GM12865 (cell line): ENCODE results near the gene ZNF48.

Experiments used
- DNase-seq: peaks from one replicate; pipeline ENCODE4 v3.0.0; 2010; ENCODE audit warnings: low read depth
- H3K4me3 ChIP-seq: 2 replicates; pipeline ENCODE4 v1.5.1; 2011; ENCODE audit warnings: mild to moderate bottlenecking, low read depth, low read length, control low read depth
- TF ChIP-seq, protein P1 (sequence below): IDR thresholded peaks from 2 replicates; pipeline ENCODE4 v1.5.1; 2011; ENCODE audit warnings: low read length, control low read depth, low read depth, inconsistent platforms; ENCODE audit not compliant: insufficient read depth; ENCODE audit errors: missing control alignments

The ZNF48 gene

DNA sequence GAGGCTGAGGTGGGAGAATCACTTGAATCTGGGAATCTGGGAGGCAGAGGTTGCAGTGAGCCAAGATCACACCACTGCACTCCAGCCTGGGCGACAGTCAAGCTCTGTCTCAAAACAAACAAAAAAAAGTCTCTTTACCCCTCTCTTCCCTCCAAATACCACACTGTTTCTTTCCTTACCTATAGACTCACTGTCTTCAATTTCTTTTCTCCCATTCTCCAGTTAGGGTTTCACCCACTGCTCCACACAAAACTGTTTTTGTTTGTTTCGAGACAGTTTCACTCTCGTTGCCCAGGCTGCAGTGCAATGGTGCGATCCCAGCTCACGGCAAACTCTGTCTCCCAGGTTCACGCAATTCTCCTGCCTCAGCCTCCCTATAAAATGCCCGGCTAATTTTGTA is 34.0 kb upstream of the ZNF48 start:
- no peak for DNase-seq
- TF ChIP-seq, protein P1, sequence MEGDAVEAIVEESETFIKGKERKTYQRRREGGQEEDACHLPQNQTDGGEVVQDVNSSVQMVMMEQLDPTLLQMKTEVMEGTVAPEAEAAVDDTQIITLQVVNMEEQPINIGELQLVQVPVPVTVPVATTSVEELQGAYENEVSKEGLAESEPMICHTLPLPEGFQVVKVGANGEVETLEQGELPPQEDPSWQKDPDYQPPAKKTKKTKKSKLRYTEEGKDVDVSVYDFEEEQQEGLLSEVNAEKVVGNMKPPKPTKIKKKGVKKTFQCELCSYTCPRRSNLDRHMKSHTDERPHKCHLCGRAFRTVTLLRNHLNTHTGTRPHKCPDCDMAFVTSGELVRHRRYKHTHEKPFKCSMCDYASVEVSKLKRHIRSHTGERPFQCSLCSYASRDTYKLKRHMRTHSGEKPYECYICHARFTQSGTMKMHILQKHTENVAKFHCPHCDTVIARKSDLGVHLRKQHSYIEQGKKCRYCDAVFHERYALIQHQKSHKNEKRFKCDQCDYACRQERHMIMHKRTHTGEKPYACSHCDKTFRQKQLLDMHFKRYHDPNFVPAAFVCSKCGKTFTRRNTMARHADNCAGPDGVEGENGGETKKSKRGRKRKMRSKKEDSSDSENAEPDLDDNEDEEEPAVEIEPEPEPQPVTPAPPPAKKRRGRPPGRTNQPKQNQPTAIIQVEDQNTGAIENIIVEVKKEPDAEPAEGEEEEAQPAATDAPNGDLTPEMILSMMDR = no peak
- no peak overlapping the region for H3K4me3 ChIP-seq

DNA sequence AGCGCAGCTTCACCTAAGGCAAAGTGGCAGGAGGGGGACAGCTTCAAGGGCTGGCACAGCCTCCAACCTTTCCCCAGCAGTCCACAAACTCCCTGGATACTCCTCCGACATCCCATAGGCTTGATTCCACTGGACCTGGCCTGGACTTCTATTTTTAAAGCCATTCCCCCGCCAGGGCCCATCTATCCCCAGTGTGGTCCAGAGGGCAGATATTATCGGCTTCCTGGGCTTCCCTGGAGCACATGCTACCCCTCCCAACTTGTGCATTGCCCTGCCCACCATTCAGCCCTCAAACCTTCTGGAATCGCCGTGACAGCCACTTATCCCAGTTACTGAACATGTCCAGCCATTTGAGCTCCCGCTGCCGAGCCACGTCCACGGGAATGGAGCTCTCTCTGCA is 30.0 kb upstream of the ZNF48 start:
- TF ChIP-seq, protein P1 = no peak
- H3K4me3 ChIP-seq = no peak overlapping the region

DNA sequence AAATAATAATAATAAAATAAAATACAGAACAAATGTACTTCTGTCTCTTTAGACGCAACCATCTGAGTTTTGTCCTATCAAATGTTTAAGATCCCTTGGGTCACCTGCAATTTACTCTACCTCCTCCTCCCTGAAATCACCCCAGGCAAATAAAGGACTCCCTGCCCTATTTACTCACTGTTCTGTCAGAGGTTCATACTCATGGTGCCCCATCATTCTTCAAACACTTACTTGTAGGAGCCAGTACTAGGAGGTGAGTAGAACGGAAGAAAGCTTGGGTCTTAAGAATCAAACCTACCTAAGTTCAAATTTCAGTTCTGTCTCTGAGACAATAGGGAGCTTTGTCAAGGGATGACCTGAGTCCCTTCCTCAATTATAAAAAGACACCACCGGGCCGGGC is 28.7 kb upstream of the ZNF48 start:
- DNase-seq = no peak
- TF ChIP-seq, protein P1 = no peak
- H3K4me3 ChIP-seq = no peak overlapping the region

More for the DNA sequence above, 30.0 kb upstream of the ZNF48 start:
- no peak for DNase-seq

DNA sequence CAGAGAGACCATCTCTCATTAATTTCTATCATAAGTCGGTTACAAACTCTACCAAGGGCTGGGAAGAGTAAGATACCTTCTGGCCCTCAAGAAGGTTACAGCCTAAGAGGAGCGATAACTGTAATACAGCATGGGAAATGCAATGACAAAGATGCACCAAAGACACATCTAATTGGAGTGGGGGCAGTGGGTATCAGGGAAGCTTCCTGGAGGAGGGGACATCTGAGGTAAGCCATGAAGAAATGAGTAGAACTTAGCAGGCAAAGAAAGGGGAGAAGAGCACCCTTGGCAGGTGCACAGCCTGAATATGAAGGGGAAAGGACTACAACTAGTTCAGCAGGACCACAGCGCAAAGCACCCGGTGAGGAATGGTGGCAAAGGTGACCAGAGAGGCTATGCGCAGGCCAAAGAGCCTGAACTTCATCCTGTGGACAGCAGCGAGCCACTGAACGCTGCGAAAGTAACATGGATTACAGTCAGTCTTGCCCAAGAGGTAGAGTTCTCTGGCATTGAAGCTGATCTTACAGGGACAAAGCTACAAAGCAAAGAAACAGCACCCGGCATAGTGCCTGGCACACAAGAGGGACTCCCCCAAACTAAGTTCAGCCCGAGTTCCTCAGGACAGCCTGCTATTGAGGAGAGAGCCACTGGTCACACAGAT is 27.7 kb upstream of the ZNF48 start:
- TF ChIP-seq, protein P1 = no peak
- H3K4me3 ChIP-seq = peak overlapping the region; percentile 92
- no peak for DNase-seq

DNA sequence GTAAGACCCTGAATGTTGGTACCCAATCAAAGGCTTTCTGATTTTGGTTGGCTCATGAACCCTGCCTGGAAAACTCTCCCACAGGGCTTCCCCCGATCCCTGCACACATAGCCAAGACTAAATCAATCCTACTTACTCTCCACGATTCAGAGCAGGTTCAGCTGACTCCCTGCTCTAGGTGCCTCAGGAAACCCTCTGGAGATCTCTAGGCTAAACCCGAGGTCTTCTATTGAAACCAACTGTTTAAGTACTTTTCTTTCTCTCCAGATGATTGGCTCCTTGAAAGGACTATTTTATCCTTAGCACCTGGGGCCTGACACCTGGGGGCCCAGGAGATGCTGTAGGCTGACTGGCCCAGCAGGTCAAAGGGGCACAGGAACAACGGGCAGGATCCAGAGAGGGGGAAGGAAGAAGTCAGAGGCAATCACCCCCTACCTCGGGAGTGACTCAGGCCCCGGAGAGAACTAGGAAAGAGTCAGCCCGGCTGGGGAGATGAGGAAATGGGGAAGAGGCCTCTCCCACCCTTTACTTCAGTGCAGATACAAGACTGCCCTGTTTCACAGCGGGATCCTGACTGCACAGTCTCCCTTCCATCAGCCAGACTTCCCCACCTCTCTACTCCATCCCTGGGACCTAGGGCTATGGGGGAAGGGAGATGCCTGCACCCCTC is 27.0 kb upstream of the ZNF48 start:
- no peak for DNase-seq
- H3K4me3 ChIP-seq = peak overlapping the region; percentile 92
- TF ChIP-seq, protein P1 = no peak

DNA sequence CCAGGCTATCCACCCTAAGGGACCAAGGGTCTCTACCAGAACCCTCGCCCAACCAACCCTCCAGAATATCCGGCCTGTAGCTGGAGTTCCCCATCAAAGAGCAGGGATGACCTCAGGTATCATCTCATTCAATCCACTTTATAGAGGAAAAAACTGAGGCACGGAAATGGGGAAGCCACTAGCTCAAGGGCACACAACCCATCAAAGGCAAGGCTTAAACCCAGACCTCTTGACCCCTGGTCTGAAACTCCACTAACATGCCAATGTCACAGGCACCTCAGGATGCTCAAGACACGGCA is 26.5 kb upstream of the ZNF48 start:
- no peak for DNase-seq
- peak overlapping the region; percentile 92 for H3K4me3 ChIP-seq
- TF ChIP-seq, protein P1 = no peak

DNA sequence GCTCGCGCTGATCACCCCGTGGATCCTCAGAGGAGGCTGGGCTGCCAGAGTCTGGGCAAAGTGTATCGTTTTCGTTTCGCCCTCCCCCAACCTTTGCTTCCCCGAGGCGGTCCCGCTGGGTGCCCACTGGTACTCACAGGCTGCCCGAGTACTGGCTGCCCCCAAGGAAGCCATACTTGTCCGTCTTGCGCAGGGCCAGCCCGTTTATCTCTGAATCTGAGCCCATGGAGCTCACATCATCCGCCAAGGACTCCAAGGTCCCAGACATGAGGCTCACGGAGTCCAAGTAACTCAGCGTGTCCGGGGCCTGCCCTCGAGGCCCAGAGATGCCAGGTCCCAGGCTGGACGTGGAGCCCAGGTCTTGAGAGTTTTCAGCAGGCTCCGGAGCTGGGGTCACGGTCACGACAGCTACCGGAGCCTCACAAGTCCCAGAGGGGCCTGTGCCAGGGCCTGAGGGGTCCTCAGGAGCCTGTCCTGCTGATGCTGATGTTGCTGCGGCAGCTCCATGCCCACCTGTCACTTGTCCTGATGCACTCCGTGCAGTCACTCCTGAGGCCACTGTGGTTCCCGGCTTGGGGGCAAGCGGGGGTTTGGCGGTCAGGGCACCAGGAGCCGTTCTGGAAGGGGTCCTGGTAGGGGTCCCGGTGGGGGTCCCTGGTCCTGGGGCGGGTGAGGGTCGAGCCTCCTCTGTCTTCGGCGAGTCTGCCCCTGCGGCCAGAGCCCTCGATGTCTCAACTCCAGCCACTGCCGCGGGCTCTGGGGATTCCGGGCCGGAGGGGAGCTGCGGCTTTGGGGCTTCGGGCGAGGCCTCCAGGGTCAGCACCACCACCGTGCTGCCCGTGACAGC is 25.9 kb upstream of the ZNF48 start:
- TF ChIP-seq, protein P1 = no peak
- peak overlapping the region; percentile 92 for H3K4me3 ChIP-seq
- DNase-seq = no peak
